Measurements from ENCODE around the gene NMU.

Gene NMU

GRCh38 chr4:55600640-55601039, 35.5 kb downstream of the NMU start:
- no peaks in the 10 kb centered on the region for H3K9me3 ChIP-seq (ENCODE audit: control insufficient read depth, insufficient read depth, low read length)
- no peaks in the 10 kb centered on the region for H3K79me2 ChIP-seq (ENCODE audit: control insufficient read depth, low read length)
- no peak for TF ChIP-seq EZH2phosphoT487 (IDR thresholded peaks at IDR 0.05; ENCODE audit: borderline replicate concordance, low read length)
- TF ChIP-seq CTCF (IDR thresholded peaks at IDR 0.05; ENCODE audit: low read depth, low read length, poor library complexity, severe bottlenecking): no peak
- no peaks in the 10 kb centered on the region for H3K27me3 ChIP-seq (ENCODE audit: control insufficient read depth, low read length)
- no peaks in the 10 kb centered on the region for H3K4me1 ChIP-seq (ENCODE audit: control insufficient read depth, low read length)
- no peak overlapping the region for H3K4me3 ChIP-seq (ENCODE audit: low read length)
- no peaks in the 10 kb centered on the region for H4K20me1 ChIP-seq (ENCODE audit: control insufficient read depth, insufficient read depth, low read depth, low read length)
- H3K9me2 ChIP-seq (replicated peaks; ENCODE audit: control insufficient read depth, low read length): no peaks in the 10 kb centered on the region
- H3K36me3 ChIP-seq (ENCODE audit: control insufficient read depth, low read length): no peaks in the 10 kb centered on the region
- no peak overlapping the region for H3K27ac ChIP-seq (ENCODE audit: low read depth, low read length)
- H3F3A ChIP-seq (ENCODE audit: control insufficient read depth, insufficient read depth): no peaks in the 10 kb centered on the region
- H3K4me2 ChIP-seq (ENCODE audit: low read length): no peak overlapping the region

GRCh38 chr4:55598641-55599040, 37.5 kb downstream of the NMU start:
- no peaks in the 10 kb centered on the region for H3K4me1 ChIP-seq (ENCODE audit: control insufficient read depth, low read length)
- H4K20me1 ChIP-seq (ENCODE audit: control insufficient read depth, insufficient read depth, low read depth, low read length): no peaks in the 10 kb centered on the region
- no peaks in the 10 kb centered on the region for H3F3A ChIP-seq (ENCODE audit: control insufficient read depth, insufficient read depth)
- no peaks in the 10 kb centered on the region for H3K36me3 ChIP-seq (ENCODE audit: control insufficient read depth, low read length)
- no peak overlapping the region for H3K4me2 ChIP-seq (ENCODE audit: low read length)
- no peak overlapping the region for H3K27ac ChIP-seq (ENCODE audit: low read depth, low read length)
- no peaks in the 10 kb centered on the region for H3K9me2 ChIP-seq (replicated peaks; ENCODE audit: control insufficient read depth, low read length)
- no peaks in the 10 kb centered on the region for H3K9me3 ChIP-seq (ENCODE audit: control insufficient read depth, insufficient read depth, low read length)
- TF ChIP-seq CTCF (IDR thresholded peaks at IDR 0.05; ENCODE audit: low read depth, low read length, poor library complexity, severe bottlenecking) (no peak), EZH2phosphoT487 (IDR thresholded peaks at IDR 0.05; ENCODE audit: borderline replicate concordance, low read length) (no peak)
- H3K27me3 ChIP-seq (ENCODE audit: control insufficient read depth, low read length): no peaks in the 10 kb centered on the region
- H3K4me3 ChIP-seq (ENCODE audit: low read length): no peak overlapping the region
- no peaks in the 10 kb centered on the region for H3K79me2 ChIP-seq (ENCODE audit: control insufficient read depth, low read length)

- no peaks in the 10 kb centered on the region for H3K36me3 ChIP-seq (ENCODE audit: control insufficient read depth, low read length)
- H3K27me3 ChIP-seq (ENCODE audit: control insufficient read depth, low read length): no peaks in the 10 kb centered on the region
- H3K4me2 ChIP-seq (ENCODE audit: low read length): no peak within 1 kb of the TSS
- H3K9me3 ChIP-seq (ENCODE audit: control insufficient read depth, insufficient read depth, low read length): no peaks in the 10 kb centered on the region
- no peaks in the 10 kb centered on the region for H3K79me2 ChIP-seq (ENCODE audit: control insufficient read depth, low read length)
- no peaks in the 10 kb centered on the region for H4K20me1 ChIP-seq (ENCODE audit: control insufficient read depth, insufficient read depth, low read depth, low read length)
- no peaks in the 10 kb centered on the region for H3F3A ChIP-seq (ENCODE audit: control insufficient read depth, insufficient read depth)
- TF ChIP-seq EZH2phosphoT487 (IDR thresholded peaks at IDR 0.05; ENCODE audit: borderline replicate concordance, low read length): no peak
- no peak for TF ChIP-seq CTCF (IDR thresholded peaks at IDR 0.05; ENCODE audit: low read depth, low read length, poor library complexity, severe bottlenecking)
- no peaks in the 10 kb centered on the region for H3K9me2 ChIP-seq (replicated peaks; ENCODE audit: control insufficient read depth, low read length)
- H3K4me3 ChIP-seq (ENCODE audit: low read length): no peak within 1 kb of the TSS
- no peaks in the 10 kb centered on the region for H3K4me1 ChIP-seq (ENCODE audit: control insufficient read depth, low read length)
- no peak within 1 kb of the TSS for H3K27ac ChIP-seq (ENCODE audit: low read depth, low read length)
Measured at GRCh38 chr4:55592014-55592413, 44.1 kb downstream of the NMU start, which contains the start of gene PDCL2. TSS of gene PDCL2 (minus strand) at chr4:55592245. CDS start at chr4:55592109, 136 bp downstream.

All from DOHH2 (cell line).